Posterior cingulate gyrus (tissue), 11 donors: Measurements from ENCODE around the gene KATNB1.
"Not testable (repeated sequence)": the region's sequence is repeated elsewhere in the genome, so short reads cannot be mapped to it uniquely, and the experiment has no call there.

ENCODE experiments used
- DNase-seq, 10 donors: peaks; one replicate each; pipeline versions ENCODE4 v3.0.0 to v3.0.0-alpha.2; 2020 to 2021; ENCODE audit warnings: mixed read lengths in 3 of 10
- intact Hi-C: fragments of 100-400 bp; cut with DNase I; formaldehyde crosslinking; loops from one replicate; pipeline ENCODE4 v1.15.1; 2023

The KATNB1 gene

DNA sequence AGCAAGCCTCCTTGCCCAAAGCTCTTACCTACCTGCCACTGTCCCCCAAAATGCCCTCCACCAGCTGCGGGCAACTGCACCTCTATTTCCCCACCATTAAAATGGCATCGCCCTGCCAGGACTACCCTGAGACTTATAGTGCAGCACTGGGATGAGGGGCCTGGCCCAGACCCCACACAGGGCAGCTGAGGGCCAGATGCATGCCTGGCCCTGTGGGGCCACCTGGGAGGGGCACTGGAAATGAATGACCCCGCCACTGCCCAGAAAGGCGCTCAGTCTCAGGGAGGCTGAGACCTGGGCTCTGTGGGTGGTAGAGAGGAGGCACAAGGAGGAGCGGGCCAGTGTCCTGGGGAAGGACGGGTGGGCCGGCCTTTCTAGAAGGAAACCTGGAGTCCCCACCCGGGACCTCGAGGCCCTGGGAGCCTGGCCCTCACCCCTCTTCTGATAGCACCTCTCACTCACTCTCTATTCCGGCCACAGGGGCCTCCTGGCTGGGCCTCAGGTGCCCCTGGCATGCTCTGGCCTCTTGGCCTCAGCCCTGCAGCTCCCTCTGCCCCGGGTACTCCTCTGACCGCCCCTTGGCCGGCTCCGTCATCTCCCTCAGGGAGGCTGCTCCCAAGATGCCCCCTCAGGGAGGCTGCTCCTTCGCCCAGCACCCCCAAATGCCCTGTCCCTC lies 26.9 kb downstream of the KATNB1 start:
- intact Hi-C loops, result no loop called here
- peak in 2 of 10 donors; percentile 67 to 75 for DNase-seq

DNA sequence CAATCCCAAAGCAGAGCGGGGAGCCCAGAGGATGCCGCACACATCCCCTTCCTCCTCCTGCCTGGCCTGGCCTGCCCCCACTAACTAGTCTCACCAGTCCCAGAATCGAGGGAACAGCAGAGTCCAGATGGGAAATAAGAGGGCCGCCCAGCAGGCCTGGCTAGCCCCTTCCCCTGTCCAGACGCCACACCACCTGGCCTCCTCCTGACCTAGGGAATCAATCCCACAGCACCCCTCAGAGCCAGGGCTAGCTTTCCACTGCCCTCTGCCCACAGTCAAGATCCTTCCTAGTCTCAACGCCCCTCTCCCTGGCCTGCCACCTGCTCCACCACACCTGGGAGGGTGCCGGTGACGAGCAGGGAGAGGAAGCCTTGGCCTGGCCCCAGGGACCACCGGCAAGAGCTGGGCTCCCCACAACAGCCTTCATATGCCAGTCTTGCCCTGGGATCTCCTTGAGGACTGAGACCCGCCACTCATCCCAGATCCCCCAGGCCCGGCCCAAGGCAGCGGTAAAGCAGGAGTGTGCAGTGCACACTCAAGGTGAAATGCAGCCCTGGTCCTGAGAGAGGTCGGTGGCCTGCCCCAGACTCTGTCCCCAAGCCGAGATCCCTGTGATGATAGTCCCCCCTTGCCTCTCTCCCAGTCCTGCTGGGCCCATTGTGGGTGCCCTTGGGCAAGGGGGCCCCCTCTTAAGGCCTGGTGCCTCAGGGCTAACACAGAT lies 27.9 kb downstream of the KATNB1 start:
- intact Hi-C loops, result no loop called here
- DNase-seq, result peak in 1 of 10 donors; percentile 78

DNA sequence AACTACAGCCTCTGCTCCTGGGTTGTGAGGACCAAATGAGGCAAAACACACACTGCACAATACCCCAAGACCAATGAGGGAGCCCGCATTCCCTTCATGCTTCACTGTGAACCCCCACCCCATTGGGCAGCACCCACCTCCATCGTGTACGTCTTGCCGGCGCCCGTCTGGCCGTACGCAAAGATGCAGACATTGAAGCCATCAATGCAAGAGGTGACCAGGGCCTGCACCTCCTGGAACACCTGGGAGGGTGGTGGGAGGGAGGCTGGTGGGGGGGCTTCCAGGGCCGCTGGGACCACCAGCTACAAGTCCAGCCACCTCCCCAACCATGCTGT lies 28.4 kb downstream of the KATNB1 start:
- DNase-seq, result no peak
- intact Hi-C loops, result no loop called here

DNA sequence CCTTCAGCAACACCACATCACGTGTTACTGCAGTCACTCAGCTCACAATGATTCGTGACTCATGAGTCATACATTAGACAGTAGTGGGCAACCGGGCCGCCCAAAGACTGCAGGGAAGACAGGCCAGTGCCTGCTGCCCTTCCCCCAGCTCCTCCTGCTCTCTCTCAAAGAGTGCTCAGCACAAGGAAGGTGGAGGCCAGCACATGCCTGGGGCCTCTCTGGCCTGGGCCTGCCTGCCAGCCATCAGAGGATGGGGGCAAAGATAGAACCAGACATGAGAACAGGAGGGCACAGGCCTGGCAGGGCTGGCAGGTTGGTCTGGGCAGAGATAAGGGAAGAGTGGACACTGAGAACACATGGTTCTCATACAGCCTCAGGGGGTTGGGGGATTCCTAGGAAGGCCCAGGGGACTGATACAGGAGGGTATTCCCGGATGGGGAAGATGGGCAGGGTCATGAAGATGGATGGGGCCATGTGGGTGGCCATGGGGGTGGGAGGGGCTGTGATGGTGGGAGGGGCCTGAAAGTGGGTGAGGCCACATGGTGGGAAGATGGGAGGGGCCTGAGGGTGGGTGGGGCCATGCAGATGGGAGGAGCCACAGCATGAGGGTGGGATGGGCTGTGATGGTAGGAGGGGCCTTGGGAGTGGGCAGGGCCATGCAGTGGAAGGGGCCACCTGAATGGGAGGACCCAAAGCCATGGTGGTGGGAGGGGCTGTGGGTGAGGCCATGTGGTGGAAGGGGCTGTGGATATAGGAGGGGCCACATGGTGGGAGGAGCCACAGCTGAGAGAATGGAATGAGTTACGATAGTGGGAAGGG lies 29.0 kb downstream of the KATNB1 start:
- intact Hi-C loops, result no loop called here
- DNase-seq, result peak in 7 of 10 donors; percentile 45 to 93 (median 66)

DNA sequence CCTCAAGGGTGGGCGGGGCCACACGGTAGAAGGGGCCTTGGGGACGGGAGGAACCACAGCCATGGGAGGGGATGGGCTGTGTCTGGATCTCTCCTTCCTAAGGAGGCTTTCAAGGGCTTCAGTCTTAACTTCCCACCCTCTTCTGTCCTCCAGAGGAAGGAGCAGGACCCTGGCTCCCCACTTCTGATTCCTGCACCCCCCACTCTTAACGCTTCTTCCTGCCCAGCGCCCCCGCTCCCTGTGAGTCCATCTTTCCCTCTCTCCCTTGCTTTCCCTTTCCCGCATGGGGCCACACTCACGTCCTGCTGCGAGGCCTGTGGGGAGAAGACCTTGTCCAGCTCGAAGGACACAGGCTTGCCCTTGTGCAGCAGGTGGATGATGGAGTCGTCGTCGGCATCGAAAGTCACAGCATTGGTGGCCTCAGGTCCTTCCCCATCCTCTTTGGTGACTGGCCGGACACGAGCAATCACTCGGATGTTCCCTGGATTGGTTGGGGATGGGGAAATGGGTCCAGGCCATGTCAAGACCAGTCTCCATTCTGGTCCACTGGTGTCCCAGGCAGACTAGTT lies 29.7 kb downstream of the KATNB1 start:
- intact Hi-C loops, result no loop called here
- DNase-seq, result peak in 2 of 10 donors; percentile 30 to 58

DNA sequence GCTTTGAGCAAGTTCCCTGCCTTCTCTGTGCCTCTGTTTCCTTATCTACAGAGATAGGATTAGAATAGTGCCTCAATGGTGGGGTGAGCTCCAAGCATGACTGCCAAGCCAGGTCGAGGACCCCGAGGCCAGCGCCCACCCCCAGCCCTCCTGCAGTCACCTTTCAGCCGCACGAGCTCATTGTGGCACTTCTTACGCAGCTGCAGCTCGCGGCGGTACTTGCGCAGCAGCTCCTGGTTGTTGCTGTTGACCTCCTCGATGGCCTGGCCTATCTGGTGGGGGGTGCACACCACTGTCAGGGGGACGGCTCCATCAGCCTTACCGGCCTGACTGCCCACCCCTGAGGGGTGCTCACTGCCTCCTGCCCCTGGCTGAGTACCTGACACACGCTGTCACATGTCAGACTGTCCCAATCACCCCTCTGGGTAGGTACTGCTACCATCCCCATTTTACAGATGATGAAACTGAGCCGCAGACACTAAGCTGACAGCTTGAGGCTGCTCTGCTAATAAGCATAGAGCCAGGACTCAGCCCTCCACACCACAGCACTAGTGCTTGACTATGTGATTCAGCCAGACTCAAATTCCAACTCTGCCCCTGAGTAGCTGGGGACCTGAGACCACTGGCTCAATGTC lies 31.3 kb downstream of the KATNB1 start:
- peak in 1 of 10 donors; percentile 65 for DNase-seq
- intact Hi-C loops, result no loop called here

DNA sequence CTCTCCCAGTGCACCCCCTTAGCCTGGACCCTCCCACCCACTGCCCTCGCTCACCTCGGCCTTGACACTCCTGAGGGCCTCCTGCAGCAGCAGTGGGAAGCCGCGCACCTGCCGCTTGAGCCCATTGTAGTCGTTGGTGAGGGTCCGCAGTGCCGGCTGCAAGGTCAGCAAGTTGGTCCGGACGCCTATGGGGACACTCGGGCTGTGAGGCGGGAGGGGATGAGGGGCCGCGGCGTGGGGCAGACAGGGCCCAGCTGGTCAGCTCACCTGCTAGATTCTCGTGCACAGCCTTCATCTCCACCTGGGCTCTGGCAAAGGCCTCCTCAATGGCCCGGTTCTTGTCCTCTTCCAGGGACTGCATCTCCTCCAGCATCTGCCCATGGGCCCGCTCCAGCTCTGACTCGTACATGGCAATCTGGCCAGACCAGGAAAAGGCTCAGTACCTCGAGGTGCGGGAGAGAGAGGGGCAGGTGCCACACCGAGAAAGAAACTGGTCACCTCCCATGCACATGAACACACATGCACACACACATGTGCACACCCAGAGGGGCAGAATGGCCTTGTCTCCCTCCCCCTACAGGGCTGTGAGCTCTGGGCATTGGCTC lies 34.1 kb downstream of the KATNB1 start:
- DNase-seq, result peak in 2 of 10 donors; percentile 67 to 80
- intact Hi-C loops, result no loop called here

DNA sequence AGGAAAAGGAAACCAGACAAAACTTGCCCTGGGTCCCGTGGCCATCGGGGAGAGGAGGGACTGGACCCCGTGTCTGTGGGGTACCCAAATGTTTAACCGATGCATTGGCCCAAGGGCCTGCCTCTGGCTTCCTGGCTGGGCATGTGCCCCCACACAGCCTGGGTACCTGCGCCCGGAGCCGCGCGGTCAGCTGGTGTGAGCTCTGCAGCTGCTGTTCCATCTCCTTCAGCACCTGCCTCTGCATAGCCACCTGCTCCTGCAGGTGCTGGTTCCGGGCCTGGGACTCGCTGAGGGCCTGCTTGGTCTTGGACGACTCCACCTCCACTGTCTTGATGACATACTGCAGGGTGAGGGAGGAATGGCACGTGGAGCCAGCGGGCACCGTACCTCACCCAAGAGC lies 34.8 kb downstream of the KATNB1 start:
- intact Hi-C loops, result no loop called here
- DNase-seq, result peak in 2 of 10 donors; percentile 59 to 83

DNA sequence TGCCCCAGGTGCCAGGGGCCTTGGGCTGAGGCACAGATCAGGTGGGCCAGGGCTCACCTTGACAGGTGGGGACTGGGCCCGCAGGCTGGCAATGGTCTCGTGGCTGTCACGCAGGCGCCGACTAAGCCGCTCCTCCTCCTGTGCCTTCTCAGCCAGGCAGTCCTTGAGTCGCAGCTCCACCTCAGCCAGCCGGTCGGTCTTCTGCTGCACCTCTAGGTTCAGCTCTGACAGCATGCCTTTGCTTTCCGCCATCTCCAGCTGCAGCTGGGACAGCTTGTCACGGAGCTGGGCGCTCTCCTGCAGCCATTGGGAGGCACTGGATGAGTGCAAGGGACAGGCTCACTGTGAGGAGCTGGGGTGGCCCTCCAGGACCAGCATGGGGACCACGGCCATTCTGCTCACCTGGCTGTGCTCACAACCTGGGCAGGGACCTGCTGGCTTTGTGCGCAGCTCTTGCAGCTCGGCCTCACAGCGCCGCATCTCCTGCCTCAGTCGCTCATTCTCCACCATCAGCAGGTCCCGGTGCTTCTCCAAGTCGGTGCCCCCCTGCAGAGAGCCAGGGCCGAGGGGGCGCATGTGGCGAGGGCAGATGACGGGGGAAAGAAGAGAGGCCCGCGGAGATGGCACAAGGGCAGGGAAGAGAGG lies 35.7 kb downstream of the KATNB1 start:
- intact Hi-C loops, result no loop called here
- peak in 1 of 10 donors; percentile 64 for DNase-seq

DNA sequence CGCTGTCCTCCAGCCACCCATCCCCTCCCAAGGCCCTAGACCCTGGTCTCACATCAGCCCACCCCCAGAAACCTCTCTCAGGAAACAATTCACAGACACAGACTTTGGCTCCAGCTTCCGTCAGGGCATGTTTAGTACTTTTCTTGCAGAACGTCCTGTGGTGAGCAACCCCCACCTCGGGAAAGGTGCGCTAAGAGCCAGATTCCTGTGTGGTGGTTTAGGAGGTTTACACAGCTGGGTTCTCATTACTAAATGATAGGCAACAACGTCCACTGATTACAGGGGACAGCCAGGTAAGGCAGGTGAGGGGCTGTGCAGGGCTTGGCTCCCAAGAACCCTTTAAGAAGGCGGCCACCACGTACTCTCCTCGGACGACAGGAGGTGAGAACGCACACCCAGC lies 37.4 kb downstream of the KATNB1 start:
- DNase-seq, result peak in 1 of 10 donors; percentile 48
- intact Hi-C loops, result no loop called here

DNA sequence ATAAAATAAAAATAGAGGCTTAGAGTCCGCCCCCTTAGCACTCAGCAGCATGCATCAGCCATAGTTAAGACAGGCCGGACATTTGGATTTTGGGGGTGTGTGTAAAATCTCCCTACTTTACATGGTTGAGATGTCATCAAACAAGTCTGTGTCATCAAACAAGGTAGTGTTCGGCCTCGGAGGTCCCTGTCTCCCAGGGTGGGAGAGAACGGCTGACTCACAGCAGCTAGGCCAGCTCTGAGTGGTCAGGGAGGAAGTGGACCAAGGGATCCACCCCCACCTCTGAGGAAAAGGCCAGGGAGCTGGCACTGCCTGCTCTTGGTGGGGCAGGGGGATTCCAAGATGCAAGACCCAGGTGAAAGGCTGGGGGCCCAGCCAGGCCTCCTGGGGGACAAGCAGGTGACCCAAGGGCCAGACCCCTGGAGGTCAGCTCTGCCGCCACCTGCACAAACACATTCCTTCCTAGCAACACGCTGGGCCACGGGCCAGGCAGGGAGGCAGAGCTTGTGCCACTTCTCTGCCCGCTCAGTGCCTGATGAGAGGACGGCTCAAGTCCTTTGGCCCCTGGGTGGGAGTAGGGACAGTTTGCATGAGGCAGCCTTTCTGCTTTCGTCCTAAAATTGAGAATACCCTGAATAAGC lies 38.2 kb downstream of the KATNB1 start:
- intact Hi-C loops, result no loop called here
- DNase-seq, result peak in 3 of 10 donors; percentile 67 to 84 (median 74)

DNA sequence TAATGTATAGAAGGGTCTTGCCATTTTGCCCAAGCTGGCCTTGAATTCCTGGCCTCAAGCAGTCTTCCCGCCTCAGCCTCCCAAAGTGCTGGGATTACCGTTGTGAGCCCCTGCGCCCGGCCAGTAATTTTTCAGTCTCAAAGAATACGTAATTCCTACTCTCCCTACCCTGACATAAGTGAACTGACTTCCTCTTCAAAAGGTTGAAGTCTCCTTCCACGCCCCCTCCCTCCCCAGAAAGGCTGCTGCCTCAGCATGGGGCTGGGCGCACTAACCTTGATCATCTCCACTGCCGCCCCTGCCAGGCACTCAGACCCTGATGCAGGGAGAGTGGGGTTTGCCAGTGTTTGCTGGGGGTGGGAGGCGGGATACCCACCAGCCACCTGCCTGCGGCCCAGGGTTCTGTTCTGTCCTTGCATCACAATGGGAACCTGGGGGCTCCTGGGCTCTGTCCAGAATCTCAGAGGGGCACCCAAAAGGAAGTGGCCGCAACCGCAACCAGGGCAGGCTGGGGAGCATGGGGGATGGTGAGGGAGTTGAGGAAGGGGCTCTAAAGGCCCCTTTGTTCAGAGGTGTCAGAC lies 39.2 kb downstream of the KATNB1 start:
- DNase-seq, result peak in 1 of 10 donors; percentile 55
- intact Hi-C loops, result loop anchor here (1.0 kb wide), 1 partner anchor 89 kb away; no protein-coding TSS in a partner anchor

DNA sequence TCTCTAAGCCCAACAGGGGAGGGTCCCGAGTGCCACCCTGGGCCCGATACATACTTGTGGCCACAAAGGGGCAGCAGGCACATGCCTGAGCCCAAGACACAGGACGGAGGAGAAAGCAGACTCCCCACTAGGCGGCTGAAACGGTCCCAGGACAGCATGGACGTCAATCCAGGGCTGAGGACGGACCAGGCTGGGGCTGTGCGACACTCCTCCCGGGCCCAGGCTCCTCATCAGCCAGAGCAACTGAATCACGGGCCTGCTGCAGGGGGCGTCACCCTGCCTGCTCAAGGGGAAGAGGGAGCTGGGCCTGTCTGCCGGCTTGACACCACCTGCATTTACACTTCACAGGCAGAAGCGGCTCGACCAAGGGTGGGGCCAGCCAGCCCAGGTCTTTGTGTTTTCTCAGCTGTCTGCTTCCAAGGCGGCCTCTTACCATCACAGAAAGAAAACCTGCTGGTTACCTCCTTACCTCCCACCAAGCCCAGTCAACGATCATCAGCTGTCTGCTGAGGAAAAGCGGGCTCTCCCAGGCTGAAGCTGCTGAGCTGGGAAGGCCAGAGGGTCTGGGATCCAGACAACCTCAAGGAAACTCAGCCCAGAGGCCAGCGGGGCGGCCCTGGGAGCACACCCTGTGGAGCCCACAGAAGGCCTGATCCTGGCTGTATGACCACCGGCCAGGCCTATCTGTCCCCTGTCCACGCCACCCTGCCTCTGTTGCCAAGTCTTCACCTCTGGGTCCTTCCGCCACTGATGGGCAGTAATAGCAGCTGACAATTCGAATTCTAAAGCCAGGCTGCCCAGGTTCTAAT lies 40.3 kb downstream of the KATNB1 start:
- intact Hi-C loops, result loop anchor here (1.0 kb wide), 1 partner anchor 87 kb away; no protein-coding TSS in a partner anchor
- DNase-seq, result peak in 8 of 10 donors; percentile 49 to 94 (median 71)

DNA sequence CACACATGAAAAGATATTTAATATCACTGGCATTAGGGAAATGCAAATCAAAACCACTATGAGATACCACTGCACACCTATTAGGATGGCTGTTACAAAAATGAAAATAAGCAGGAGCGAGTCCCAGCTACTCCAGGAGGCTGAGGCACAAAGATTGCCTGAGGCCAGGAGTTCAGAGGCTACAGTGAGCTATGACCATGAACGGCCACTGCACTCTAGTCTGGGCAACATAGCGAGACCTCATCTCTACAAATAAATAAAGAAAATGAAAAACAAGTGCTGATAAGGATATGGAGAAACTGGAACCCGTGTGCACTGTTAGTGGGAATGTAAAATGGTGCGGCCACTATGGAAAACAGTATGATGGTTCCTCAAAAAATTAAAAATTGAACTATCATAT lies 43.1 kb downstream of the KATNB1 start:
- intact Hi-C loops, result no loop called here
- DNase-seq, result peak in 1 of 10 donors; percentile 26

DNA sequence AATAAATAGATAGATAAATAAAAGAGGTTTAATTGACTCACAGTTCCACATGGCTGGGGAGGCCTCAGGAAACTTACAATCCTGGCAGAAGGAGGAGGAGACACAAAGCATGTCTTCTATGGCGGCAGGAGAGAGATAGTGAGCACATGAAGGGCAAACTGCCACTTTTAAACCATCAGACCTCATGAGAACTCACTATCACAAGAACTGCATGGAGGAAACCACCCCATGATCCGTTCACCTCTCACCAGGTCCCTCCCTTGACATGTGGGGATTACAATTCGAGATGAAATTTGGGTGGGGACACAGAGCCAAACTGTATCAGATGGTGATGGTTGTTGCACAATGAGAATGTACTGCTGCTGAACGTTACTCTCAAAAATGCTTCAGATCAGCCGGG lies 44.3 kb downstream of the KATNB1 start:
- intact Hi-C loops, result not testable (repeated sequence)
- DNase-seq, result peak in 1 of 10 donors; percentile 78

DNA sequence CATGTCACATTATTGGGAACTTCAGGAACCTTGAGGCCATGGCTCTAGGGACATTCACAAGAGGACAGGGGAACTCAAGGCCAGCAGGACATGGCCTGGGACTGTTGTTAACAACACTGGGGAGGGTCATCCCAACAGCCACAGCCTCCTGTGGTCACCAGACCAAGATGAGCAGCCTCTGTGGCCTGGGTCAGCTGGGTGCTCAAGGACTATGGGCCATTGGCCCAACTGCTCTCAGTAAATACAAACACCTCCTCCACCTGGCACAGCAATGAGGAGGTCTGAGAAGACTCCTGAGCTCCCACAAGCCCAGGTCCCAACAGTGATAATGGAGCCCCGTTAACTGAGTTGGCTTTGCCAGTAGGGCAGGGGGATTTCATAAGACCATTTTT lies 45.8 kb downstream of the KATNB1 start:
- intact Hi-C loops, result no loop called here
- peak in 1 of 10 donors; percentile 17 for DNase-seq

DNA sequence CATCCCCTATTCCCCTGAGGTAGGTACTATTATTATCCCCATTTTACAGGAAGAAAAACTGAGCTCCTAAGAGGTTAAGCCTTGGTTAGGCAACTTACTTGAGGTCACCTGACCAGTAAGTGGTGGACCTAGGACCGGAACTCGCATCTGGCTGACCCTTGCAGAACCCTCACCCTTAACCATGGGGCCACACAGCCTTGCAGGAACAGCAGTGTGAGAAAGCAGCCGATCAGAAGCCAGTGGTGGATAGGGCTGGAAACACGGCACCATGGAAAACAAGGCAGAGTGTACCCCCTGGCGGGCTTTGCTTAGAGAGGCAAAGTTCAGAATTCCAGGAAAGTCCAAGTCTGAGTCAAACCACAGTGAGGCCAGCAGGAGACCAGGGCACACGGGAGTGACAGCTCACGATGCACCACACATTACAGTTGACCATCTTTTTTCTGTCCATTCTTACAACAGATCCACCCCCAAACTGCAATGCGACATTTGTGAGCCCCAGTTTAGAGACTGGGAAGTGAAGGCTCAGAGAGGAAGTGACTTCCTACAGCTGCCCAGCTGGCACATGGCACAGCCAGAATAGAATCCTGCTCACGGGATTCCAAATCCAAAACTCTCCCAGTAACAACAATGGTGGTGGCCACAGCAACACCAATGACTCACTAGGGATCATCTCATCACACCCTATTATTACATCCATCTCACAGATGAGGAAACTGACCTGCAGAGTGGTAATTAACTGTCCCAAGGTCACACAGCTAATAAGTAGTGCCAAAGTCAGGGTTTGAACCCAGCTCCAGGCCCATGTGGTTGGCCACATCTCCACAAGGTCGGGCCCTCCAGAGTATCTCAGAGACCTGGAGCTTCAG lies 46.4 kb downstream of the KATNB1 start:
- peak in 1 of 10 donors; percentile 20 for DNase-seq
- intact Hi-C loops, result no loop called here
